Vagina (tissue), 2 donors: ENCODE data around the gene ARMC5.

Source experiments
- POLR2A ChIP-seq, 2 donors: fragments of 450-650 bp; IDR thresholded peaks; one replicate each; pipeline ENCODE4 v1.6.1; 2017; ENCODE audit warnings: antibody characterized with exemption in 2 of 2, mild to moderate bottlenecking in 2 of 2, moderate library complexity in 2 of 2
- POLR2AphosphoS5 ChIP-seq, 2 donors: sonication (generic); formaldehyde crosslinking; IDR thresholded peaks; one replicate each; pipeline ENCODE4 v1.9.0; 2017; ENCODE audit warnings: antibody characterized with exemption in 2 of 2, mild to moderate bottlenecking in 2 of 2, low read depth in 1 of 2; ENCODE audit not compliant: insufficient read depth in 1 of 2
- TF ChIP-seq, protein P1 (sequence below), 3 experiments: fragments of 450-650 bp in 2 of 3; fragments of 200-600 bp in 1 of 3; sonication (generic) in 1 of 3; IDR thresholded peaks; one replicate each; pipeline ENCODE4 v1.5.1; 2017 to 2019; ENCODE audit warnings: antibody characterized with exemption in 3 of 3, mild to moderate bottlenecking in 2 of 3, moderate library complexity in 2 of 3

DNA sequence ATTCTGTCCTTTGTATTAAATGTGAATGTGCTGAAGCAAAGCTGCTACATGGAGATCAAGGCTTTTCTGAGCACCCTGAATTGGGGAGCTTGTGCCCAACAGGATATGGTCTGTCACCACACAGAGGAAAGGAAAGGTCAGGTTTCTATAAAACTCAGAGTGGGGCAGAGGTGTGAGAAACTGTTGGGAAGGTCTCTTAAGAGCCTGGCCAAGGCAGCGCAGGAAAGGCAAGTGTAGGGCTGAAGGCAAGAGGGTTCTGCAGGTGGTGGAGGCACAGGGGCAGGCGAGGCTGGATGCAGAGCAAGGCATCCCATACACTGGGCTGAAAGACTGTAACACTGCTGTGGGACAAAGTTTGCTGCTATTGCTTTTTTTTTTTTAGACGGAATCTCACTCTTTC is 39.3 kb upstream of the ARMC5 start:
- TF ChIP-seq POLR2AphosphoS5 (IDR thresholded peaks at IDR 0.05; ENCODE audit: insufficient read depth in 1 of 2, low read depth in 1 of 2) (no peak), POLR2A (IDR thresholded peaks at IDR 0.05) (no peak)
- TF ChIP-seq, protein P1, sequence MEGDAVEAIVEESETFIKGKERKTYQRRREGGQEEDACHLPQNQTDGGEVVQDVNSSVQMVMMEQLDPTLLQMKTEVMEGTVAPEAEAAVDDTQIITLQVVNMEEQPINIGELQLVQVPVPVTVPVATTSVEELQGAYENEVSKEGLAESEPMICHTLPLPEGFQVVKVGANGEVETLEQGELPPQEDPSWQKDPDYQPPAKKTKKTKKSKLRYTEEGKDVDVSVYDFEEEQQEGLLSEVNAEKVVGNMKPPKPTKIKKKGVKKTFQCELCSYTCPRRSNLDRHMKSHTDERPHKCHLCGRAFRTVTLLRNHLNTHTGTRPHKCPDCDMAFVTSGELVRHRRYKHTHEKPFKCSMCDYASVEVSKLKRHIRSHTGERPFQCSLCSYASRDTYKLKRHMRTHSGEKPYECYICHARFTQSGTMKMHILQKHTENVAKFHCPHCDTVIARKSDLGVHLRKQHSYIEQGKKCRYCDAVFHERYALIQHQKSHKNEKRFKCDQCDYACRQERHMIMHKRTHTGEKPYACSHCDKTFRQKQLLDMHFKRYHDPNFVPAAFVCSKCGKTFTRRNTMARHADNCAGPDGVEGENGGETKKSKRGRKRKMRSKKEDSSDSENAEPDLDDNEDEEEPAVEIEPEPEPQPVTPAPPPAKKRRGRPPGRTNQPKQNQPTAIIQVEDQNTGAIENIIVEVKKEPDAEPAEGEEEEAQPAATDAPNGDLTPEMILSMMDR (IDR thresholded peaks at IDR 0.05), result no peak
